Gastroesophageal sphincter (tissue), 3 donors: ENCODE results near the gene FAM13A.

Source experiments
- POLR2AphosphoS5 ChIP-seq: sonication (generic); formaldehyde crosslinking; IDR thresholded peaks from one replicate; pipeline ENCODE4 v1.6.1; 2017; ENCODE audit warnings: antibody characterized with exemption
- TF ChIP-seq, protein P1 (sequence below), 4 experiments: fragments of 200-600 bp in 2 of 4; fragments of 450-650 bp in 2 of 4; sonication (generic) in 1 of 4; IDR thresholded peaks; one replicate each; pipeline ENCODE4 v1.5.1; 2017 to 2019; ENCODE audit warnings: antibody characterized with exemption in 4 of 4, mild to moderate bottlenecking in 2 of 4, moderate library complexity in 2 of 4

DNA sequence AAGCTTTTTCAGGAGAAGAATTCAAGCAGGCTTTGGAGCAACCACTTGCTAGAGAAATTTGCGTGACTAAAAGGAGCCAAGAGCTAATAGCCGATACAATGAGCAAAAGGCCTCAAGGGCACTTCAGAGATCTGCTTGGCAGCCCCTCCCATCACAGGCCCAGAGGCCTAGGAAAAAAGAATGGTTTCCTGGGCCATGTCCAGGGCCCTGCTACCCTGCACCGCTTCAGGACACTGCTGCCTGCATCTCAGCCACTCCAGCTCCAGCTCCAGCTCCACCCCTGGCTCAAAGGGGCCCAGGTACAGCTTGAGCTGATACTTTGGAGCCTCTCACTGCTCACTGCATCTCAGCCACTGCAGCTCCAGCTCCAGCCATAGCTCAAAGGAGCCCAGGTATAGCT lies 98.9 kb downstream of the FAM13A start:
- no peak for TF ChIP-seq POLR2AphosphoS5
- TF ChIP-seq, protein P1, sequence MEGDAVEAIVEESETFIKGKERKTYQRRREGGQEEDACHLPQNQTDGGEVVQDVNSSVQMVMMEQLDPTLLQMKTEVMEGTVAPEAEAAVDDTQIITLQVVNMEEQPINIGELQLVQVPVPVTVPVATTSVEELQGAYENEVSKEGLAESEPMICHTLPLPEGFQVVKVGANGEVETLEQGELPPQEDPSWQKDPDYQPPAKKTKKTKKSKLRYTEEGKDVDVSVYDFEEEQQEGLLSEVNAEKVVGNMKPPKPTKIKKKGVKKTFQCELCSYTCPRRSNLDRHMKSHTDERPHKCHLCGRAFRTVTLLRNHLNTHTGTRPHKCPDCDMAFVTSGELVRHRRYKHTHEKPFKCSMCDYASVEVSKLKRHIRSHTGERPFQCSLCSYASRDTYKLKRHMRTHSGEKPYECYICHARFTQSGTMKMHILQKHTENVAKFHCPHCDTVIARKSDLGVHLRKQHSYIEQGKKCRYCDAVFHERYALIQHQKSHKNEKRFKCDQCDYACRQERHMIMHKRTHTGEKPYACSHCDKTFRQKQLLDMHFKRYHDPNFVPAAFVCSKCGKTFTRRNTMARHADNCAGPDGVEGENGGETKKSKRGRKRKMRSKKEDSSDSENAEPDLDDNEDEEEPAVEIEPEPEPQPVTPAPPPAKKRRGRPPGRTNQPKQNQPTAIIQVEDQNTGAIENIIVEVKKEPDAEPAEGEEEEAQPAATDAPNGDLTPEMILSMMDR (IDR thresholded peaks at IDR 0.05) = no peak
